ENCODE data around the gene SPTBN4.

DNA sequence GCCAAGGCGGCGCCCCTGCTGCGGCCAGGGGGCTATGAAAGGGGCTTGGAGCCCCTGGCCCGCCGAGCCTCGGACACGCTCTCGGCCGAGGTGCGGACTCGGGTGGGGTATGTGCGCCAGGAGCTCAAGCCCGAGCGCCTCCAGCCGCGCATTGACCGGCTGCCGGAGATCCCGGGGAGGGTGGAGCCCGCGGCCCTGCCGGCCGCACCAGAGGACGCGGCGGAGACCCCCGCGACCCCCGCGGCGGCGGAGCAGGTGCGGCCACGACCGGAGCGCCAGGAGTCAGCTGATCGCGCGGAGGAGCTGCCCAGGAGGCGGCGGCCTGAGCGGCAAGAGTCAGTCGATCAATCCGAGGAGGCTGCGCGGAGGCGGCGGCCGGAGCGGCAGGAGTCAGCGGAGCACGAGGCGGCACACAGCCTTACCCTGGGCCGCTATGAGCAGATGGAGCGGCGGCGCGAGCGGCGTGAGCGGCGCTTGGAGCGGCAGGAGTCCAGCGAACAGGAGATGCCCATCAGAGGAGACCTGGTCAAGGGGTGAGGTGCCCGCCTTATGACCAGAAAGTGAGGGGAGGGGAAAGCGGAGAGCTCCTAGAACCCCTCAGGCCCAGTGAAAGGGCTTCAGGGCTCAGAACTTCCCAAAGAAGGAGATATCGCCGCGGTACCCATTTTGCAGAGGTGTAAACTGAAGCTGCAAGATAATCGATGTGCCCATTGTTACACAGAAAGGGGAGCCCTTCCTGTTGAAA is 101.1 kb downstream of the SPTBN4 start:
- TF ChIP-seq, protein P1, sequence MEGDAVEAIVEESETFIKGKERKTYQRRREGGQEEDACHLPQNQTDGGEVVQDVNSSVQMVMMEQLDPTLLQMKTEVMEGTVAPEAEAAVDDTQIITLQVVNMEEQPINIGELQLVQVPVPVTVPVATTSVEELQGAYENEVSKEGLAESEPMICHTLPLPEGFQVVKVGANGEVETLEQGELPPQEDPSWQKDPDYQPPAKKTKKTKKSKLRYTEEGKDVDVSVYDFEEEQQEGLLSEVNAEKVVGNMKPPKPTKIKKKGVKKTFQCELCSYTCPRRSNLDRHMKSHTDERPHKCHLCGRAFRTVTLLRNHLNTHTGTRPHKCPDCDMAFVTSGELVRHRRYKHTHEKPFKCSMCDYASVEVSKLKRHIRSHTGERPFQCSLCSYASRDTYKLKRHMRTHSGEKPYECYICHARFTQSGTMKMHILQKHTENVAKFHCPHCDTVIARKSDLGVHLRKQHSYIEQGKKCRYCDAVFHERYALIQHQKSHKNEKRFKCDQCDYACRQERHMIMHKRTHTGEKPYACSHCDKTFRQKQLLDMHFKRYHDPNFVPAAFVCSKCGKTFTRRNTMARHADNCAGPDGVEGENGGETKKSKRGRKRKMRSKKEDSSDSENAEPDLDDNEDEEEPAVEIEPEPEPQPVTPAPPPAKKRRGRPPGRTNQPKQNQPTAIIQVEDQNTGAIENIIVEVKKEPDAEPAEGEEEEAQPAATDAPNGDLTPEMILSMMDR (IDR thresholded peaks at IDR 0.05 in 2 of 3, conservative IDR thresholded peaks at IDR 0.05 in 1 of 3; ENCODE audit: control insufficient read depth in 2 of 3, extremely low read depth in 1 of 3, insufficient read depth in 1 of 3, low read depth in 3 of 3, low read length in 3 of 3) = no peak
- TF ChIP-seq EZH2 (IDR thresholded peaks at IDR 0.05; ENCODE audit: borderline replicate concordance, control insufficient read depth, low read depth, low read length) = no peak
